ENCODE data around the gene RAPGEF4. TPM values are rescaled to one million over a fixed set of nuclear protein-coding genes. Genes with fewer than 3 reads are reported as not detected.

RAPGEF4 gene
- total and polyA plus RNA-seq, 2 of the 8 experiments (the other 6 are each of a cell fraction or from before 2014, with no cell fraction given) = 1.2 to 2.6 TPM

GRCh38 chr2:172724724-172725123 is 10.9 kb upstream of the RAPGEF4 start:
- H3K4me2 ChIP-seq (ENCODE audit: insufficient read depth in 1 of 2, low read depth in 2 of 2, low read length in 2 of 2) = no peak overlapping the region
- no peak overlapping the region for H4K5ac ChIP-seq (ENCODE audit: insufficient read length, low read depth, low read length)
- no peak overlapping the region for H3K18ac ChIP-seq (ENCODE audit: extremely low read depth, low read length)
- no peak overlapping the region for H3K9ac ChIP-seq (replicated peaks in 1 of 4; ENCODE audit: extremely low read depth in 1 of 4, low read depth in 3 of 4, low read length in 3 of 4)
- CTCF ChIA-PET (ENCODE audit: partially characterized antibody) = interaction anchor here (0.8 kb wide), 1 partner anchor 50 kb away, joined by 3 read pairs; no protein-coding TSS in a partner anchor
- no peak overlapping the region for H3K14ac ChIP-seq (ENCODE audit: insufficient read length)
- no peak for DNase-seq (ENCODE audit: low read depth in 1 of 2, low spot score in 2 of 2)
- no peak overlapping the region for H2BK5ac ChIP-seq (ENCODE audit: low read depth, low read length)
- no peak for FAIRE-seq
- H4K8ac ChIP-seq (ENCODE audit: extremely low read depth, insufficient read depth, low read length) = no peak overlapping the region
- H3K23me2 ChIP-seq (ENCODE audit: low read depth, low read length) = no peaks in the 10 kb centered on the region
- no peak overlapping the region for H2AFZ ChIP-seq (ENCODE audit: low read length)
- no peak overlapping the region for H2BK15ac ChIP-seq (ENCODE audit: low read length)
- no peaks in the 10 kb centered on the region for H3K79me2 ChIP-seq (ENCODE audit: control insufficient read depth in 1 of 2, insufficient read depth in 2 of 2, low read length in 2 of 2)
- no peak overlapping the region for H3K56ac ChIP-seq (replicated peaks; ENCODE audit: insufficient read length, low read depth, low read length)
- H3K27ac ChIP-seq (ENCODE audit: low read depth, low read length) = no peak overlapping the region
- no peak overlapping the region for H2BK120ac ChIP-seq (replicated peaks; ENCODE audit: low read depth, low read length)
- no peaks in the 10 kb centered on the region for H3K27me3 ChIP-seq (replicated peaks in 1 of 4; ENCODE audit: control insufficient read depth in 3 of 4, extremely low read depth in 1 of 4, insufficient read depth in 3 of 4, low read length in 3 of 4)
- H2BK12ac ChIP-seq (ENCODE audit: low read depth, low read length) = no peak overlapping the region
- H3K79me1 ChIP-seq (ENCODE audit: low read depth, low read length) = no peaks in the 10 kb centered on the region
- H3K4me3 ChIP-seq (ENCODE audit: extremely low read depth in 1 of 4, insufficient read depth in 2 of 4, low read depth in 3 of 4, low read length in 4 of 4) = no peak overlapping the region
- no peak overlapping the region for H3K4ac ChIP-seq (replicated peaks; ENCODE audit: insufficient read length, low read depth, low read length)
- H3K36me3 ChIP-seq (ENCODE audit: control insufficient read depth in 2 of 4, insufficient read depth in 4 of 4, low read length in 3 of 4) = no peaks in the 10 kb centered on the region
- H4K91ac ChIP-seq (replicated peaks; ENCODE audit: insufficient read length, low read length) = no peak overlapping the region
- peaks cover 0 to 3% (median 0%) of the 10 kb centered on the region in 4 experiments; a peak in 2 of 7 replicates for H3K4me1 ChIP-seq (replicated peaks in 1 of 4; ENCODE audit: control insufficient read depth in 3 of 4, insufficient read depth in 4 of 4, low read length in 3 of 4)
- H2AK5ac ChIP-seq (ENCODE audit: low read depth, low read length) = no peak overlapping the region
- no peaks in the 10 kb centered on the region for H3K9me3 ChIP-seq (ENCODE audit: insufficient read depth in 2 of 2, low read depth in 1 of 2, low read length in 1 of 2)
- H2BK20ac ChIP-seq (ENCODE audit: low read length) = no peak overlapping the region
- H3K23ac ChIP-seq (ENCODE audit: insufficient read length) = no peak overlapping the region
- POLR2A ChIA-PET (ENCODE audit: partially characterized antibody) = no interaction called here
- 84% methylated on average over 4 of the region's 4 CpGs; no CpG with 5 or more reads in 1 of the 2 experiments for WGBS, 2 experiments (ENCODE audit: extremely low coverage in 1 of 2, insufficient coverage in 1 of 2, insufficient read length in 1 of 2, insufficient replicate concordance in 2 of 2, low coverage in 1 of 2, low lambda C conversion rate in 2 of 2, missing lambda C conversion rate in 1 of 2)
- H4K20me1 ChIP-seq (replicated peaks in 1 of 2; ENCODE audit: control insufficient read depth in 1 of 2, insufficient read depth in 2 of 2, low read length in 2 of 2) = no peaks in the 10 kb centered on the region
- TF ChIP-seq CREB1 (IDR thresholded peaks at IDR 0.05) (no peak), EZH2 (IDR thresholded peaks at IDR 0.05; ENCODE audit: low read depth, low read length, severe bottlenecking) (no peak)

All from H1 (cell line).